HG03521 (cell line): ENCODE data around the gene DMWD.
"Not testable (repeated sequence)": the region's sequence is repeated elsewhere in the genome, so short reads cannot be mapped to it uniquely, and the experiment has no call there.

ENCODE experiments used
- ATAC-seq: cut with Tn5 transposase; IDR thresholded peaks from one replicate; pipeline ENCODE4 v1.9.1; 2021; ENCODE audit warnings: mild to moderate bottlenecking, moderate library complexity; ENCODE audit not compliant: unreplicated experiment

Gene DMWD

GRCh38 chr19:45753548-45753947 is 39.1 kb downstream of the DMWD start:
- ATAC-seq = no peak

GRCh38 chr19:45752639-45753038 is 40.0 kb downstream of the DMWD start:
- no peak for ATAC-seq

- not testable (repeated sequence) for ATAC-seq
Observed at GRCh38 chr19:45751483-45751882, 41.2 kb downstream of the DMWD start.

GRCh38 chr19:45747513-45747912 is 45.1 kb downstream of the DMWD start:
- no peak for ATAC-seq

GRCh38 chr19:45746866-45747265 is 45.8 kb downstream of the DMWD start:
- no peak for ATAC-seq

GRCh38 chr19:45745606-45746005 is 47.0 kb downstream of the DMWD start:
- no peak for ATAC-seq

GRCh38 chr19:45742969-45743368 is 49.7 kb downstream of the DMWD start:
- ATAC-seq = no peak

GRCh38 chr19:45739498-45740439 is 52.9 kb downstream of the DMWD start:
- no peak for ATAC-seq

- ATAC-seq = no peak
Observed at GRCh38 chr19:45733160-45733810, 59.4 kb downstream of the DMWD start, which contains the start of gene MEIOSIN. Gene MEIOSIN, plus strand, starts transcription at chr19:45733439. Its CDS starts 1,938 bp downstream, at chr19:45735377.
